H1 (cell line): Measurements from ENCODE around the gene SNX3. TPM values are rescaled to one million over a fixed set of nuclear protein-coding genes. Genes with fewer than 3 reads are reported as not detected.

Experiments
- CTCF ChIA-PET: fragments of 300-600 bp; sonication (Branson Sonifier 250); formaldehyde crosslinking; loops from one replicate; lab custom pipeline; 2021; ENCODE audit not compliant: partially characterized antibody; lab: Charles Lee
- POLR2A ChIA-PET: fragments of 300-600 bp; sonication (Branson Sonifier 250); formaldehyde crosslinking; loops from one replicate; lab custom pipeline; 2021; ENCODE audit warnings: inconsistent platforms; ENCODE audit not compliant: partially characterized antibody; lab: Charles Lee
- DNase-seq, 2 experiments: peaks; one replicate each; pipeline versions ENCODE4 v3.0.0 to v3.0.0-alpha.2; 2010 to 2022; ENCODE audit warnings: low spot score in 2 of 2, low read depth in 1 of 2, mixed read lengths in 1 of 2
- FAIRE-seq: peaks from 2 replicates; lab custom pipeline; 2011; peaks lifted over from hg19 to GRCh38; lab: Jason Lieb, UNC
- H2AFZ ChIP-seq: 2 replicates; pipeline ENCODE4 v1.8.1; 2012; ENCODE audit warnings: low read length, inconsistent platforms
- H2AK5ac ChIP-seq: 2 replicates; pipeline ENCODE4 v1.6.1; 2013; ENCODE audit warnings: low read depth, low read length
- H2BK120ac ChIP-seq: replicated peaks from 2 replicates; pipeline ENCODE3; 2013; ENCODE audit warnings: low read depth, low read length, inconsistent platforms
- H2BK12ac ChIP-seq: 2 replicates; pipeline ENCODE4 v1.6.1; 2013; ENCODE audit warnings: low read depth, low read length
- H2BK15ac ChIP-seq: 2 replicates; pipeline ENCODE4 v1.6.1; 2013; ENCODE audit warnings: low read length
- H2BK20ac ChIP-seq: 2 replicates; pipeline ENCODE4 v1.6.1; 2013; ENCODE audit warnings: low read length
- H2BK5ac ChIP-seq: 2 replicates; pipeline ENCODE4 v1.6.1; 2013; ENCODE audit warnings: low read depth, low read length
- H3K14ac ChIP-seq: 2 replicates; pipeline ENCODE4 v1.6.1; 2013; ENCODE audit warnings: inconsistent platforms; ENCODE audit not compliant: insufficient read length
- H3K18ac ChIP-seq: 2 replicates; pipeline ENCODE4 v1.6.1; 2013; ENCODE audit warnings: low read length; ENCODE audit errors: extremely low read depth
- H3K23ac ChIP-seq: 2 replicates; pipeline ENCODE4 v1.6.1; 2013; ENCODE audit warnings: inconsistent platforms; ENCODE audit not compliant: insufficient read length
- H3K23me2 ChIP-seq: 2 replicates; pipeline ENCODE4 v1.6.1; 2013; ENCODE audit warnings: low read depth, low read length
- H3K27ac ChIP-seq: 2 replicates; pipeline ENCODE4 v1.6.1; 2011; ENCODE audit warnings: low read depth, low read length, inconsistent platforms
- H3K27me3 ChIP-seq, 4 experiments: replicated peaks in 1 of 4; 1 replicate in 1 of 4; 2 replicates in 3 of 4; pipeline versions ENCODE4 v1.6.1 to v1.8.1; 2011 to 2013; ENCODE audit warnings: low read length in 3 of 4, mild to moderate bottlenecking in 3 of 4, inconsistent platforms in 2 of 4, mixed read lengths in 2 of 4, moderate library complexity in 1 of 4; ENCODE audit not compliant: control insufficient read depth in 3 of 4, insufficient read depth in 3 of 4; ENCODE audit errors: extremely low read depth in 1 of 4
- H3K36me3 ChIP-seq, 4 experiments: 2 replicates each; pipeline versions ENCODE4 v1.6.1 to v1.8.1; 2011 to 2013; ENCODE audit warnings: mild to moderate bottlenecking in 4 of 4, low read length in 3 of 4, moderate library complexity in 2 of 4, control low read depth in 1 of 4, inconsistent platforms in 1 of 4; ENCODE audit not compliant: insufficient read depth in 4 of 4, control insufficient read depth in 2 of 4
- H3K4ac ChIP-seq: replicated peaks from 2 replicates; pipeline ENCODE3; 2013; ENCODE audit warnings: low read length, low read depth, mixed read lengths, inconsistent platforms; ENCODE audit not compliant: insufficient read length
- H3K4me1 ChIP-seq, 4 experiments: replicated peaks in 1 of 4; 1 replicate in 1 of 4; 2 replicates in 3 of 4; pipeline versions ENCODE4 v1.6.1 to v1.8.1; 2011 to 2013; ENCODE audit warnings: low read length in 3 of 4, inconsistent platforms in 2 of 4, mixed read lengths in 1 of 4; ENCODE audit not compliant: insufficient read depth in 4 of 4, control insufficient read depth in 3 of 4
- H3K4me2 ChIP-seq, 2 experiments: 2 replicates each; pipeline versions ENCODE4 v1.6.1 to v1.8.1; 2011 to 2013; ENCODE audit warnings: low read depth in 2 of 2, low read length in 2 of 2, control low read depth in 1 of 2, inconsistent platforms in 1 of 2, mild to moderate bottlenecking in 1 of 2; ENCODE audit not compliant: insufficient read depth in 1 of 2
- H3K4me3 ChIP-seq, 4 experiments: fragments of 200-600, 300-600 bp in 1 of 4; sonication (generic), shearing (Covaris generic), sonication (Bioruptor Twin) in 1 of 4; 2 replicates each; pipeline versions ENCODE4 v1.5.1 to v1.8.1; 2011 to 2016; ENCODE audit warnings: low read length in 4 of 4, low read depth in 3 of 4, control low read depth in 2 of 4, inconsistent platforms in 2 of 4, mild to moderate bottlenecking in 2 of 4, mixed read lengths in 1 of 4, moderate library complexity in 1 of 4; ENCODE audit not compliant: insufficient read depth in 2 of 4; ENCODE audit errors: extremely low read depth in 1 of 4
- H3K56ac ChIP-seq: replicated peaks from 2 replicates; pipeline ENCODE3; 2013; ENCODE audit warnings: low read depth, mild to moderate bottlenecking, mixed read lengths, low read length, inconsistent platforms; ENCODE audit not compliant: insufficient read length
- H3K79me1 ChIP-seq: 2 replicates; pipeline ENCODE4 v1.6.1; 2013; ENCODE audit warnings: low read depth, low read length, control low read depth
- H3K79me2 ChIP-seq, 2 experiments: 2 replicates each; pipeline versions ENCODE4 v1.6.1 to v1.8.1; 2012 to 2013; ENCODE audit warnings: low read length in 2 of 2, mild to moderate bottlenecking in 2 of 2, inconsistent platforms in 1 of 2; ENCODE audit not compliant: insufficient read depth in 2 of 2, control insufficient read depth in 1 of 2
- H3K9ac ChIP-seq, 4 experiments: replicated peaks in 1 of 4; 1 replicate in 1 of 4; 2 replicates in 3 of 4; pipeline versions ENCODE4 v1.6.1 to v1.8.1; 2011 to 2013; ENCODE audit warnings: low read depth in 3 of 4, low read length in 3 of 4, control low read depth in 2 of 4, mild to moderate bottlenecking in 2 of 4, moderate library complexity in 2 of 4, inconsistent platforms in 1 of 4; ENCODE audit errors: extremely low read depth in 1 of 4
- H3K9me3 ChIP-seq, 2 experiments: 2 replicates each; pipeline versions ENCODE4 v1.6.1 to v1.8.1; 2012 to 2013; ENCODE audit warnings: mild to moderate bottlenecking in 2 of 2, moderate library complexity in 2 of 2, control low read depth in 1 of 2, inconsistent platforms in 1 of 2, low read depth in 1 of 2, low read length in 1 of 2, mixed read lengths in 1 of 2; ENCODE audit not compliant: insufficient read depth in 2 of 2
- H4K20me1 ChIP-seq, 2 experiments: replicated peaks in 1 of 2; 2 replicates each; pipeline versions ENCODE3 to v1.8.1; 2011 to 2013; ENCODE audit warnings: inconsistent platforms in 2 of 2, low read length in 2 of 2, mild to moderate bottlenecking in 1 of 2; ENCODE audit not compliant: insufficient read depth in 2 of 2, control insufficient read depth in 1 of 2
- H4K5ac ChIP-seq: 2 replicates; pipeline ENCODE4 v1.6.1; 2013; ENCODE audit warnings: low read length, low read depth, mixed read lengths, inconsistent platforms; ENCODE audit not compliant: insufficient read length
- H4K8ac ChIP-seq: 2 replicates; pipeline ENCODE4 v1.8.0; 2013; ENCODE audit warnings: mild to moderate bottlenecking, moderate library complexity, low read length, inconsistent platforms; ENCODE audit not compliant: insufficient read depth; ENCODE audit errors: extremely low read depth
- H4K91ac ChIP-seq: replicated peaks from 2 replicates; pipeline ENCODE3; 2013; ENCODE audit warnings: low read length, mixed read lengths, inconsistent platforms; ENCODE audit not compliant: insufficient read length
- EP300 ChIP-seq, 2 experiments: IDR thresholded peaks; 1 replicate in 1 of 2; 2 replicates in 1 of 2; pipeline ENCODE4 v1.6.1; 2011 to 2012; ENCODE audit warnings: low read depth in 2 of 2, low read length in 2 of 2, mild to moderate bottlenecking in 2 of 2, borderline replicate concordance in 1 of 2, inconsistent platforms in 1 of 2, moderate library complexity in 1 of 2
- EZH2 ChIP-seq: fragments of 200-600 bp; sonication (generic); IDR thresholded peaks from 2 replicates; pipeline ENCODE4 v1.7.1; 2012; ENCODE audit warnings: low read depth, mild to moderate bottlenecking, moderate library complexity, low read length, inconsistent platforms; ENCODE audit not compliant: severe bottlenecking
- JUN ChIP-seq: IDR thresholded peaks from 2 replicates; pipeline ENCODE4 v1.6.1; 2011; ENCODE audit warnings: low read depth, mild to moderate bottlenecking, improper control_type of control experiment, low read length
- RAD21 ChIP-seq, 2 experiments: IDR thresholded peaks in 1 of 2; conservative IDR thresholded peaks in 1 of 2; 2 replicates each; pipeline ENCODE4 v1.6.1; 2011; ENCODE audit warnings: low read depth in 2 of 2, low read length in 2 of 2, improper control_type of control experiment in 1 of 2, inconsistent platforms in 1 of 2, mild to moderate bottlenecking in 1 of 2, moderate library complexity in 1 of 2
- RXRA ChIP-seq: IDR thresholded peaks from 2 replicates; pipeline ENCODE4 v1.6.1; 2011; ENCODE audit warnings: low read depth, mild to moderate bottlenecking, low read length, moderate library complexity; ENCODE audit not compliant: insufficient read depth
- SP2 ChIP-seq: IDR thresholded peaks from 2 replicates; pipeline ENCODE4 v1.6.1; 2012; ENCODE audit warnings: mild to moderate bottlenecking, low read length, inconsistent platforms
- SUZ12 ChIP-seq: fragments of 200-600 bp; sonication (generic); IDR thresholded peaks from 2 replicates; pipeline ENCODE4 v1.6.1; 2012; ENCODE audit warnings: mild to moderate bottlenecking, inconsistent platforms, low read length, moderate library complexity, mixed read lengths
- TAF7 ChIP-seq: optimal IDR thresholded peaks from 2 replicates; pipeline ENCODE3; 2011; ENCODE audit warnings: low read depth, mild to moderate bottlenecking, inconsistent platforms, low read length, moderate library complexity, borderline replicate concordance
- WGBS, 2 experiments: shearing (Covaris generic) in 1 of 2; methylation state at CpG; one replicate each; pipeline versions ENCODE4 v1.1.6 to v1.1.7; 2013 to 2015; ENCODE audit warnings: low lambda C conversion rate in 2 of 2, mixed read lengths in 2 of 2, inconsistent platforms in 1 of 2, low coverage in 1 of 2, missing lambda C conversion rate in 1 of 2; ENCODE audit not compliant: insufficient replicate concordance in 2 of 2, insufficient coverage in 1 of 2, insufficient read length in 1 of 2; ENCODE audit errors: extremely low coverage in 1 of 2, missing lambda C conversion rate in 1 of 2; 5-methylcytosine and 5-hydroxymethylcytosine counted together
- polyA plus RNA-seq, 7 experiments: library from polyadenylated mRNA; depleted of rRNA in 3 of 7; stranded (reverse) in 5 of 7; unstranded in 2 of 7; fragments of >200 nt in 5 of 7; fragments of 200-250 nt in 2 of 7; gene quantifications; 1 replicate in 5 of 7; 2 replicates in 1 of 7; 4 replicates in 1 of 7; pipeline versions ENCODE4 v1.2.1 to v1.2.3, GENCODE V29; 2011 to 2013; ENCODE audit warnings: missing spikeins in 2 of 7, mixed read lengths in 2 of 7
- total RNA-seq: library from RNA; stranded (reverse); fragmentation: NEBNext Ultra II Directional; extraction: Animal tissue kit (Norgen Biotek cat#: 25700); gene quantifications from 2 replicates; pipeline ENCODE4 v1.2.1, GENCODE V29; 2021

The SNX3 gene
- total and polyA plus RNA-seq, 2 of the 8 experiments (the other 6 are each of a cell fraction or from before 2014, with no cell fraction given) = 72.5 to 150 TPM

- H3K9me3 ChIP-seq = no peaks in the 10 kb centered on the region
- H3K23me2 ChIP-seq = no peaks in the 10 kb centered on the region; the same call in 1 of the 2 replicates
- no peak overlapping the region for H4K91ac ChIP-seq
- H2AK5ac ChIP-seq = no peak overlapping the region
- H3K79me1 ChIP-seq = no peaks in the 10 kb centered on the region
- no peak overlapping the region for H3K4me2 ChIP-seq
- no peak overlapping the region for H3K56ac ChIP-seq
- no peak overlapping the region for H3K9ac ChIP-seq
- 91% methylated on average over 2 of the region's 2 CpGs; no CpG with 5 or more reads in 1 of the 2 experiments for WGBS, 2 experiments
- no peak for FAIRE-seq
- ChIA-PET CTCF (interaction anchor here (0.6 to 0.9 kb wide), 3 partner anchors 10 to 227 kb away, joined by 3 to 5 read pairs (median 3); no protein-coding TSS in a partner anchor), POLR2A (interaction anchor here (0.9 to 1.0 kb wide), 2 partner anchors 16 to 28 kb away, joined by 3 read pairs; no protein-coding TSS in a partner anchor)
- H2BK15ac ChIP-seq = no peak overlapping the region
- no peaks in the 10 kb centered on the region for H3K4me1 ChIP-seq
- no peak overlapping the region for H3K27ac ChIP-seq
- no peak overlapping the region for H3K23ac ChIP-seq
- H2BK20ac ChIP-seq = no peak overlapping the region
- H3K79me2 ChIP-seq = no peaks in the 10 kb centered on the region
- H3K18ac ChIP-seq = no peak overlapping the region
- no peak overlapping the region for H2AFZ ChIP-seq
- no peak overlapping the region for H3K4me3 ChIP-seq
- H2BK120ac ChIP-seq = no peak overlapping the region
- no peaks in the 10 kb centered on the region for H3K27me3 ChIP-seq
- TF ChIP-seq RXRA (no peak), SUZ12 (no peak), JUN (no peak), EP300 (IDR thresholded peaks at IDR 0.05; ENCODE audit: borderline replicate concordance in 1 of 2, low read depth in 2 of 2, low read length in 2 of 2) (no peak), TAF7 (no peak), EZH2 (no peak), RAD21 (IDR thresholded peaks at IDR 0.05 in 1 of 2, conservative IDR thresholded peaks at IDR 0.05 in 1 of 2; ENCODE audit: low read depth in 2 of 2, low read length in 2 of 2) (no peak), SP2 (no peak)
- TF ChIP-seq, all 59 proteins: peak for 0
- Histone ChIP-seq H3K36me3 (peaks cover 0 to 2% (median 0%) of the 10 kb centered on the region in 4 experiments; a peak in 1 of 8 replicates), H4K5ac (no peak overlapping the region), H3K14ac (no peak overlapping the region), H2BK5ac (no peak overlapping the region), H3K4ac (no peak overlapping the region), H4K8ac (no peak overlapping the region), H2BK12ac (no peak overlapping the region), H4K20me1 (no peaks in the 10 kb centered on the region)
- no peak for DNase-seq
Measured at GRCh38 chr6:108211671-108212070, 49.2 kb downstream of the SNX3 start.
